HepG2 (cell line): ENCODE measurements around the gene IRAK2. TPM values are rescaled to one million over a fixed set of nuclear protein-coding genes. Genes with fewer than 3 reads are reported as not detected.

Source experiments
- FLYWCH1 ChIP-seq: sonication (generic); formaldehyde crosslinking; IDR thresholded peaks from 2 replicates; pipeline ENCODE4 v1.8.1; 2023; ENCODE audit warnings: mild to moderate bottlenecking, missing genetic modification reagents
- HDAC2 ChIP-seq: sonication (generic); formaldehyde crosslinking; IDR thresholded peaks from 2 replicates; pipeline ENCODE4 v1.4.0; 2020; ENCODE audit warnings: missing genetic modification reagents
- MLLT10 ChIP-seq: sonication (generic); formaldehyde crosslinking; IDR thresholded peaks from 2 replicates; pipeline ENCODE4 v1.4.0; 2020; ENCODE audit warnings: missing genetic modification reagents
- PRMT3 ChIP-seq: sonication (generic); formaldehyde crosslinking; IDR thresholded peaks from 2 replicates; pipeline ENCODE4 v1.8.1; 2022; ENCODE audit warnings: low read depth, mild to moderate bottlenecking, moderate library complexity, missing genetic modification reagents, borderline replicate concordance
- SMYD3 ChIP-seq: sonication (generic); formaldehyde crosslinking; IDR thresholded peaks from 2 replicates; pipeline ENCODE4 v1.8.1; 2023; ENCODE audit warnings: mild to moderate bottlenecking, missing genetic modification reagents
- SRSF9 ChIP-seq: fragments of 200-400 bp; formaldehyde crosslinking; IDR thresholded peaks from 2 replicates; pipeline ENCODE4 v1.6.1; 2018; ENCODE audit warnings: borderline replicate concordance, mild to moderate bottlenecking, low read depth, low read length; ENCODE audit not compliant: insufficient read depth, poor library complexity, severe bottlenecking
- ZBTB38 ChIP-seq: sonication (generic); formaldehyde crosslinking; IDR thresholded peaks from 2 replicates; pipeline ENCODE4 v1.5.1; 2020; ENCODE audit warnings: mild to moderate bottlenecking, missing genetic modification reagents
- ZNF572 ChIP-seq: sonication (generic); formaldehyde crosslinking; IDR thresholded peaks from 2 replicates; pipeline ENCODE4 v1.5.1; 2020; ENCODE audit warnings: mild to moderate bottlenecking, missing genetic modification reagents
- ZNF747 ChIP-seq: sonication (generic); formaldehyde crosslinking; IDR thresholded peaks from 2 replicates; pipeline ENCODE4 v1.8.1; 2023; ENCODE audit warnings: missing genetic modification reagents, mild to moderate bottlenecking, borderline replicate concordance
- ZSCAN21 ChIP-seq: sonication (generic); formaldehyde crosslinking; IDR thresholded peaks from 2 replicates; pipeline ENCODE4 v1.8.0; 2022; ENCODE audit warnings: mild to moderate bottlenecking, missing genetic modification reagents, moderate library complexity, borderline replicate concordance
- polyA plus RNA-seq, 8 experiments: library from polyadenylated mRNA; depleted of rRNA in 3 of 8; stranded (reverse) in 7 of 8; unstranded in 1 of 8; fragments of >200 nt; fragmentation: Illumina TruSeq in 4 of 8; extraction: Trizol in 4 of 8; gene quantifications; 2 replicates each; pipeline versions ENCODE4 v1.2.1 to v1.2.3, GENCODE V29; 2011 to 2016; ENCODE audit warnings: low read depth in 4 of 8, missing spikeins in 1 of 8, mixed read lengths in 1 of 8; ENCODE audit not compliant: insufficient read depth in 1 of 8
- total RNA-seq, 5 experiments: library from RNA; depleted of rRNA; stranded (reverse); fragments of >200 nt; fragmentation: Illumina TruSeq; extraction: Trizol; gene quantifications; 2 replicates each; pipeline ENCODE4 v1.2.3, GENCODE V29; 2016; ENCODE audit warnings: low read depth in 1 of 5
- TF ChIP-seq, protein P1 (sequence below): sonication (generic); formaldehyde crosslinking; IDR thresholded peaks from 2 replicates; pipeline ENCODE4 v1.5.0; 2020; ENCODE audit warnings: mild to moderate bottlenecking, missing genetic modification reagents, borderline replicate concordance
- TF ChIP-seq, protein P2 (sequence below): sonication (generic); formaldehyde crosslinking; IDR thresholded peaks from 2 replicates; pipeline ENCODE4 v1.5.0; 2020; ENCODE audit warnings: mild to moderate bottlenecking, missing genetic modification reagents
- TF ChIP-seq, protein P3 (sequence below): sonication (generic); formaldehyde crosslinking; conservative IDR thresholded peaks from 2 replicates; pipeline ENCODE4 v1.4.0; 2020; ENCODE audit warnings: missing genetic modification reagents
- TF ChIP-seq, protein P4 (sequence below): sonication (generic); formaldehyde crosslinking; IDR thresholded peaks from 2 replicates; pipeline ENCODE4 v1.4.0; 2020; ENCODE audit warnings: missing genetic modification reagents
- TF ChIP-seq, protein P5 (sequence below): sonication (generic); formaldehyde crosslinking; IDR thresholded peaks from 2 replicates; pipeline ENCODE4 v1.4.0; 2020; ENCODE audit warnings: mild to moderate bottlenecking, missing genetic modification reagents

IRAK2 gene
- total and polyA plus RNA-seq, 2 of the 13 experiments (the other 11 are each of a cell fraction or from before 2014, with no cell fraction given), result 13.1 to 23.3 TPM

DNA sequence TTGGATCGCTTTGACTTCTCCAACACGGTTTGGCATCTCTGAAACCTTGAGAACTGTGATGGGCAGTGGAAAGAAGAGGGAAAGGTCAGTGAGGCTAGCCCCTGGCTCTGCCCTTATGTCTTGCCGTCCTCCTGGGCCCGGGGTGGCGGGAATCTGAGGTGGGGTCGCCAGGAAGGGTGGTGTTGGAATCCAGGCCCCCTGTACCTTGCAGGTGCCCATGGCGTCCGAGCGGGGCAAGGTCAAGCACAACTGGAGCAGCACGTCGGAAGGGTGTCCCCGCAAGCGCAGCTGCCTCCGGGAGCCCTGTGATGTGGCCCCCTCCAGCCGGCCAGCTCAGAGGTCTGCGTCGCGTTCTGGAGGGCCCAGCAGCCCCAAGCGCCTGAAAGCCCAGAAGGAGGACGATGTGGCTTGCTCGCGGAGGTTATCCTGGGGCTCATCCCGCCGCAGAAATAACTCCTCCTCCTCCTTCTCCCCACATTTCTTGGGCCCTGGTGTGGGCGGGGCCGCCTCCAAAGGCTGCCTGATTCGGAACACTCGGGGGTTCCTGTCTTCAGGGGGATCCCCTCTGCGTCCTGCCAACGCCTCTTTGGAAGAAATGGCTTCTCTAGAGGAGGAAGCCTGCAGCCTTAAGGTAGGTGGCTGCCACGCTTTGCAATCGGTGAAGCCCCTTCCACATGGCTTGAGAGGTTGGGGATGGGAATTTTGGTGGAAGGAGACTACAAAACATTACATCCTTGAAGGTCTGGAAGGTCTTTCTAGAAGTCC is 84.4 kb downstream of the IRAK2 start (continued):
- TF ChIP-seq, protein P1, sequence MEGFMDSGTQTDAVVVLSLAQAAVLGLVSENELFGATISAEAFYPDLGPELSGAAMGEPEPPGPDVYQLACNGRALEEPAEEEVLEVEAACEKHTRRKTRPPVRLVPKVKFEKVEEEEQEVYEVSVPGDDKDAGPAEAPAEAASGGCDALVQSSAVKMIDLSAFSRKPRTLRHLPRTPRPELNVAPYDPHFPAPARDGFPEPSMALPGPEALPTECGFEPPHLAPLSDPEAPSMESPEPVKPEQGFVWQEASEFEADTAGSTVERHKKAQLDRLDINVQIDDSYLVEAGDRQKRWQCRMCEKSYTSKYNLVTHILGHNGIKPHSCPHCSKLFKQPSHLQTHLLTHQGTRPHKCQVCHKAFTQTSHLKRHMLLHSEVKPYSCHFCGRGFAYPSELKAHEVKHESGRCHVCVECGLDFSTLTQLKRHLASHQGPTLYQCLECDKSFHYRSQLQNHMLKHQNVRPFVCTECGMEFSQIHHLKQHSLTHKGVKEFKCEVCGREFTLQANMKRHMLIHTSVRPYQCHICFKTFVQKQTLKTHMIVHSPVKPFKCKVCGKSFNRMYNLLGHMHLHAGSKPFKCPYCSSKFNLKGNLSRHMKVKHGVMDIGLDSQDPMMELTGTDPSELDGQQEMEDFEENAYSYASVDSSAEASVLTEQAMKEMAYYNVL (CRISPR knock-in tag), result no peak
- TF ChIP-seq HDAC2 (CRISPR knock-in tag) (no peak; the same call in 1 of the 2 replicates), MLLT10 (CRISPR knock-in tag) (no peak), ZNF572 (no peak), ZBTB38 (CRISPR knock-in tag) (no peak), ZNF747 (CRISPR knock-in tag) (0 out of 2 replicates have a peak, but pooled peaks have one; percentile 48), PRMT3 (CRISPR knock-in tag) (no peak), ZSCAN21 (CRISPR knock-in tag) (no peak), SRSF9 (no peak), FLYWCH1 (CRISPR knock-in tag) (no peak), SMYD3 (no peak)
- TF ChIP-seq, protein P2, sequence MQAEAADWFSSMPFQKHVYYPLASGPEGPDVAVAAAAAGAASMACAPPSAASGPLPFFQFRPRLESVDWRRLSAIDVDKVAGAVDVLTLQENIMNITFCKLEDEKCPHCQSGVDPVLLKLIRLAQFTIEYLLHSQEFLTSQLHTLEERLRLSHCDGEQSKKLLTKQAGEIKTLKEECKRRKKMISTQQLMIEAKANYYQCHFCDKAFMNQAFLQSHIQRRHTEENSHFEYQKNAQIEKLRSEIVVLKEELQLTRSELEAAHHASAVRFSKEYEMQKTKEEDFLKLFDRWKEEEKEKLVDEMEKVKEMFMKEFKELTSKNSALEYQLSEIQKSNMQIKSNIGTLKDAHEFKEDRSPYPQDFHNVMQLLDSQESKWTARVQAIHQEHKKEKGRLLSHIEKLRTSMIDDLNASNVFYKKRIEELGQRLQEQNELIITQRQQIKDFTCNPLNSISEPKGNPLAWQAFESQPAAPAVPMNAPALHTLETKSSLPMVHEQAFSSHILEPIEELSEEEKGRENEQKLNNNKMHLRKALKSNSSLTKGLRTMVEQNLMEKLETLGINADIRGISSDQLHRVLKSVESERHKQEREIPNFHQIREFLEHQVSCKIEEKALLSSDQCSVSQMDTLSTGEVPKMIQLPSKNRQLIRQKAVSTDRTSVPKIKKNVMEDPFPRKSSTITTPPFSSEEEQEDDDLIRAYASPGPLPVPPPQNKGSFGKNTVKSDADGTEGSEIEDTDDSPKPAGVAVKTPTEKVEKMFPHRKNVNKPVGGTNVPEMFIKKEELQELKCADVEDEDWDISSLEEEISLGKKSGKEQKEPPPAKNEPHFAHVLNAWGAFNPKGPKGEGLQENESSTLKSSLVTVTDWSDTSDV, result no peak; the same call in 1 of the 2 replicates
- TF ChIP-seq, protein P3, sequence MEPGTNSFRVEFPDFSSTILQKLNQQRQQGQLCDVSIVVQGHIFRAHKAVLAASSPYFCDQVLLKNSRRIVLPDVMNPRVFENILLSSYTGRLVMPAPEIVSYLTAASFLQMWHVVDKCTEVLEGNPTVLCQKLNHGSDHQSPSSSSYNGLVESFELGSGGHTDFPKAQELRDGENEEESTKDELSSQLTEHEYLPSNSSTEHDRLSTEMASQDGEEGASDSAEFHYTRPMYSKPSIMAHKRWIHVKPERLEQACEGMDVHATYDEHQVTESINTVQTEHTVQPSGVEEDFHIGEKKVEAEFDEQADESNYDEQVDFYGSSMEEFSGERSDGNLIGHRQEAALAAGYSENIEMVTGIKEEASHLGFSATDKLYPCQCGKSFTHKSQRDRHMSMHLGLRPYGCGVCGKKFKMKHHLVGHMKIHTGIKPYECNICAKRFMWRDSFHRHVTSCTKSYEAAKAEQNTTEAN (CRISPR knock-in tag), result no peak
- TF ChIP-seq, protein P4, sequence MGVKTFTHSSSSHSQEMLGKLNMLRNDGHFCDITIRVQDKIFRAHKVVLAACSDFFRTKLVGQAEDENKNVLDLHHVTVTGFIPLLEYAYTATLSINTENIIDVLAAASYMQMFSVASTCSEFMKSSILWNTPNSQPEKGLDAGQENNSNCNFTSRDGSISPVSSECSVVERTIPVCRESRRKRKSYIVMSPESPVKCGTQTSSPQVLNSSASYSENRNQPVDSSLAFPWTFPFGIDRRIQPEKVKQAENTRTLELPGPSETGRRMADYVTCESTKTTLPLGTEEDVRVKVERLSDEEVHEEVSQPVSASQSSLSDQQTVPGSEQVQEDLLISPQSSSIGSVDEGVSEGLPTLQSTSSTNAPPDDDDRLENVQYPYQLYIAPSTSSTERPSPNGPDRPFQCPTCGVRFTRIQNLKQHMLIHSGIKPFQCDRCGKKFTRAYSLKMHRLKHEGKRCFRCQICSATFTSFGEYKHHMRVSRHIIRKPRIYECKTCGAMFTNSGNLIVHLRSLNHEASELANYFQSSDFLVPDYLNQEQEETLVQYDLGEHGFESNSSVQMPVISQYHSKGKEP, result no peak
- TF ChIP-seq, protein P5, sequence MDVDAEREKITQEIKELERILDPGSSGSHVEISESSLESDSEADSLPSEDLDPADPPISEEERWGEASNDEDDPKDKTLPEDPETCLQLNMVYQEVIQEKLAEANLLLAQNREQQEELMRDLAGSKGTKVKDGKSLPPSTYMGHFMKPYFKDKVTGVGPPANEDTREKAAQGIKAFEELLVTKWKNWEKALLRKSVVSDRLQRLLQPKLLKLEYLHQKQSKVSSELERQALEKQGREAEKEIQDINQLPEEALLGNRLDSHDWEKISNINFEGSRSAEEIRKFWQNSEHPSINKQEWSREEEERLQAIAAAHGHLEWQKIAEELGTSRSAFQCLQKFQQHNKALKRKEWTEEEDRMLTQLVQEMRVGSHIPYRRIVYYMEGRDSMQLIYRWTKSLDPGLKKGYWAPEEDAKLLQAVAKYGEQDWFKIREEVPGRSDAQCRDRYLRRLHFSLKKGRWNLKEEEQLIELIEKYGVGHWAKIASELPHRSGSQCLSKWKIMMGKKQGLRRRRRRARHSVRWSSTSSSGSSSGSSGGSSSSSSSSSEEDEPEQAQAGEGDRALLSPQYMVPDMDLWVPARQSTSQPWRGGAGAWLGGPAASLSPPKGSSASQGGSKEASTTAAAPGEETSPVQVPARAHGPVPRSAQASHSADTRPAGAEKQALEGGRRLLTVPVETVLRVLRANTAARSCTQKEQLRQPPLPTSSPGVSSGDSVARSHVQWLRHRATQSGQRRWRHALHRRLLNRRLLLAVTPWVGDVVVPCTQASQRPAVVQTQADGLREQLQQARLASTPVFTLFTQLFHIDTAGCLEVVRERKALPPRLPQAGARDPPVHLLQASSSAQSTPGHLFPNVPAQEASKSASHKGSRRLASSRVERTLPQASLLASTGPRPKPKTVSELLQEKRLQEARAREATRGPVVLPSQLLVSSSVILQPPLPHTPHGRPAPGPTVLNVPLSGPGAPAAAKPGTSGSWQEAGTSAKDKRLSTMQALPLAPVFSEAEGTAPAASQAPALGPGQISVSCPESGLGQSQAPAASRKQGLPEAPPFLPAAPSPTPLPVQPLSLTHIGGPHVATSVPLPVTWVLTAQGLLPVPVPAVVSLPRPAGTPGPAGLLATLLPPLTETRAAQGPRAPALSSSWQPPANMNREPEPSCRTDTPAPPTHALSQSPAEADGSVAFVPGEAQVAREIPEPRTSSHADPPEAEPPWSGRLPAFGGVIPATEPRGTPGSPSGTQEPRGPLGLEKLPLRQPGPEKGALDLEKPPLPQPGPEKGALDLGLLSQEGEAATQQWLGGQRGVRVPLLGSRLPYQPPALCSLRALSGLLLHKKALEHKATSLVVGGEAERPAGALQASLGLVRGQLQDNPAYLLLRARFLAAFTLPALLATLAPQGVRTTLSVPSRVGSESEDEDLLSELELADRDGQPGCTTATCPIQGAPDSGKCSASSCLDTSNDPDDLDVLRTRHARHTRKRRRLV (CRISPR knock-in tag), result no peak
